Testis (tissue), 2 donors: Measurements from ENCODE around the gene SLC12A2.

Source experiments
- CTCF ChIP-seq, 3 experiments: fragments of 450-650 bp in 2 of 3; fragments of 200-600 bp in 1 of 3; sonication (generic) in 1 of 3; IDR thresholded peaks; one replicate each; pipeline ENCODE4 v1.5.1; 2016 to 2019; ENCODE audit warnings: antibody characterized with exemption in 3 of 3, mild to moderate bottlenecking in 2 of 3, moderate library complexity in 1 of 3
- POLR2A ChIP-seq: fragments of 450-650 bp; IDR thresholded peaks from one replicate; pipeline ENCODE4 v1.6.1; 2017; ENCODE audit warnings: antibody characterized with exemption, mild to moderate bottlenecking, moderate library complexity

- TF ChIP-seq CTCF (IDR thresholded peaks at IDR 0.05) (no peak), POLR2A (no peak)
Observed at GRCh38 chr5:128220841-128221240, 137.3 kb downstream of the SLC12A2 start.
